Cardiac muscle cell (in vitro differentiated cells and primary cell): ENCODE data around the gene KLK12. TPM values are rescaled to one million over a fixed set of nuclear protein-coding genes. Genes with fewer than 3 reads are reported as not detected.

Source experiments
- DNase-seq, 2 donors: peaks; one replicate each; pipeline versions ENCODE4 v3.0.0 to v3.0.0-alpha.2; 2010 to 2017; ENCODE audit warnings: low read depth in 1 of 2, low spot score in 1 of 2
- H3K27ac ChIP-seq: fragments of 200-600 bp; sonication (generic); 2 replicates; pipeline ENCODE4 v1.5.1; 2016
- H3K27me3 ChIP-seq: fragments of 200-600 bp; sonication (generic); 2 replicates; pipeline ENCODE4 v1.6.0; 2016; ENCODE audit warnings: control low read depth
- H3K36me3 ChIP-seq: fragments of 200-600 bp; sonication (generic); 2 replicates; pipeline ENCODE4 v1.5.1; 2016; ENCODE audit warnings: control low read depth
- H3K4me1 ChIP-seq: fragments of 200-600 bp; sonication (generic); 2 replicates; pipeline ENCODE4 v1.8.1; 2017; ENCODE audit warnings: low read depth, mild to moderate bottlenecking, mixed run types
- H3K4me3 ChIP-seq: fragments of 200-600 bp; sonication (generic); 2 replicates; pipeline ENCODE4 v1.5.1; 2016; ENCODE audit warnings: mild to moderate bottlenecking
- H3K9me3 ChIP-seq: fragments of 200-600 bp; sonication (generic); 2 replicates; pipeline ENCODE4 v1.5.1; 2017; ENCODE audit warnings: low read depth, mild to moderate bottlenecking, control low read depth
- polyA plus RNA-seq: library from polyadenylated mRNA; unstranded; fragments of >200 nt; fragmentation: Nextera tagmentation; extraction: Ambion mirVana; gene quantifications from 2 replicates; pipeline ENCODE4 v1.2.1, GENCODE V29; 2016
- total RNA-seq: library from RNA; depleted of rRNA; stranded (reverse); fragments of >200 nt; gene quantifications from 2 replicates; pipeline ENCODE4 v1.2.3, GENCODE V29; 2016
- TF ChIP-seq, protein P1 (sequence below): IDR thresholded peaks from 2 replicates; pipeline ENCODE4 v1.5.1; 2012; ENCODE audit warnings: low read depth, mild to moderate bottlenecking, low read length

KLK12 gene
- total and polyA plus RNA-seq, 2 experiments from 2014 or later: not detected

DNA sequence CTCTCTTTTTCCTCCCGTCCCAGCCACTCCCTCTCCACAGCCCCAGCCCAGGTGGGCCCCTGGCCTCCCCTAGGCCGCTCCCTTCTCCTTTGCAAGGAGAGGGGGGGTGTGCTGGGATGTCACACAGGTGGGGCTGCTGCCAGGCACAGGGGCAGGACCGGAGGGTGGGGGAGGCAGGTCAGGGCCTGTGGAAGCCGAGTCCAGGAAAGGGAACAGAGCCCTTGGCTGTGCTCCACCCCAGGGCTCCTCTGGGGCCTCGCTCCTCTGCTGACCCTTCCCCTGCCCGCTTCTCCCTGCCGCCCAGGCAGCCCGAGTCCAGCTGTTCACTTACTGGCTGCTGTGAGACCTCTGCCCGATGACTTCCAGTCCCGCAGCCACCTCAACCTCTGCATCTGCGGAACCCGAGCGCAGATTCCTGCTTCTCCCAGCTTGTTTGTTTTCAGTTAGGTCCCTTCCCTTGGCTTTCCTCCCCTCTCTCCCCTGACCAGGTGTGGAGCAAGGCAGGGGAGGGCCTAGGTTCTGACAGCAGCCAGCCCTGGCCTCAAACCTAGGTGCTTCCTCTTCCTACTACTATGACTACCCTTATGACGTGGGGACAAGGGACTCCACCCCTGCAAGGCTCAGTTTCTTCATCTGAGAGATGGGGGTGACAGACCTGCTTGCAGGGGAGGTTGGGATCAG is 7.5 kb downstream of the KLK12 start:
- H3K36me3 ChIP-seq: no peaks in the 10 kb centered on the region
- no peaks in the 10 kb centered on the region for H3K4me1 ChIP-seq
- no peaks in the 10 kb centered on the region for H3K9me3 ChIP-seq
- TF ChIP-seq, protein P1, sequence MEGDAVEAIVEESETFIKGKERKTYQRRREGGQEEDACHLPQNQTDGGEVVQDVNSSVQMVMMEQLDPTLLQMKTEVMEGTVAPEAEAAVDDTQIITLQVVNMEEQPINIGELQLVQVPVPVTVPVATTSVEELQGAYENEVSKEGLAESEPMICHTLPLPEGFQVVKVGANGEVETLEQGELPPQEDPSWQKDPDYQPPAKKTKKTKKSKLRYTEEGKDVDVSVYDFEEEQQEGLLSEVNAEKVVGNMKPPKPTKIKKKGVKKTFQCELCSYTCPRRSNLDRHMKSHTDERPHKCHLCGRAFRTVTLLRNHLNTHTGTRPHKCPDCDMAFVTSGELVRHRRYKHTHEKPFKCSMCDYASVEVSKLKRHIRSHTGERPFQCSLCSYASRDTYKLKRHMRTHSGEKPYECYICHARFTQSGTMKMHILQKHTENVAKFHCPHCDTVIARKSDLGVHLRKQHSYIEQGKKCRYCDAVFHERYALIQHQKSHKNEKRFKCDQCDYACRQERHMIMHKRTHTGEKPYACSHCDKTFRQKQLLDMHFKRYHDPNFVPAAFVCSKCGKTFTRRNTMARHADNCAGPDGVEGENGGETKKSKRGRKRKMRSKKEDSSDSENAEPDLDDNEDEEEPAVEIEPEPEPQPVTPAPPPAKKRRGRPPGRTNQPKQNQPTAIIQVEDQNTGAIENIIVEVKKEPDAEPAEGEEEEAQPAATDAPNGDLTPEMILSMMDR: no peak
- peaks cover 9% of the 10 kb centered on the region for H3K27me3 ChIP-seq
- DNase-seq: no peak
- H3K4me3 ChIP-seq: no peak overlapping the region
- H3K27ac ChIP-seq: no peak overlapping the region

DNA sequence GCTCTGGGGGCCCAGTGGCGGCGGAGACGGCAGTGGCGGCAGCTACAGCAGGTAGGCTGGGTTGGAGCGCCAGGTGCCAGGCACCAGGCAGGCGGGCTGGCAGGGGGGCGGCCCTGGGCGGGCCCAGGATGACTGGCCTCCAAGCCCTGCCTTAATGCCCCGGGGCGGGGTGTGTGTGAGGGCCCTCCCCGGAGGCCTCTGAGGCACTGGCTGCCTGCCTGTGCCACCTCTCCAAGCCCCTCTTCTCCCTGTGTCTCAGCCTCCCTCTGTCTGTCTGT is 8.3 kb downstream of the KLK12 start, which contains the start of gene KLK11:
TSS of gene KLK11 (minus strand) at position 63 of the 278 bp plus-strand sequence. CDS start 985 bp downstream, outside the sequence.
- Histone ChIP-seq H3K27ac (no peak within 1 kb of the TSS), H3K36me3 (no peaks in the 10 kb centered on the region), H3K4me3 (no peak within 1 kb of the TSS), H3K27me3 (peaks cover 9% of the 10 kb centered on the region), H3K9me3 (no peaks in the 10 kb centered on the region), H3K4me1 (no peaks in the 10 kb centered on the region)
- DNase-seq: no peak
- TF ChIP-seq, protein P1: no peak

DNA sequence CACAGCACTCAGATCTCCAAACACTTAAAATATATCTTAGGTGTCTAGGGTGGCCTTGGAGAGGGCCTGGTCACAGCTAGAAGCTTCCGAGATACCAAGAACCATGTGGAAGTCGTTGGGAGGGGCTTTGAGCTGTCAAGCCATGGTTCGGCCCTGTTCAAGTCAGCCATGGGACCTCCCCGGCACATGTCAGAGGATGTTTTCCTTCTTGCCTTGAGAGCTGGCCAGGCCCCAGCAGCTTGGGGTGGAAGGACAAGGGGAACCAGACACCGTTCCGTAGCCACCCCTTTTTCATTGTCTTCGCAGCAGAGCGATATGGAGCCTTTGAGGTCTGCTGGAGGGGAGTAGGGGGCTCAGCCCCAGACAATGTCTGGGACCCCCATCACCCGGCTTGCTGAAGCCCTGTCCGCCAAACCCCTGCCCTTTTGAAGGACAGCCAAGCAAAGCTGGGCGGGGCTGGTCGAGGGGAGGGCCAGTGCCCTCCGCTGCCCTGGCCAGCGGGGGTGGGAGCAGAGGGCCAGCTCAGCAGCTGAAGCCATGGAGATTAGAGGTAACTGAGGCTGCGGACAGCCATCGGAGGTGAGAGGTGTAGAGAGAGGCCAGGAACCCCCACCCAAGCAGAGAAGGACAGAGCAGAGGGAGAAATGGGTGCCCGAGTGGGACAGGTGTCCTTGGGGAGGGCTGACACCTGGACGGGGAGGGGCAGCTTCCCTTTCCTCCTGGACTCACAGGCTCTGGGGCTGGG is 8.8 kb downstream of the KLK12 start:
- Histone ChIP-seq H3K27ac (no peak overlapping the region), H3K27me3 (peaks cover 9% of the 10 kb centered on the region), H3K4me1 (no peaks in the 10 kb centered on the region), H3K4me3 (no peak overlapping the region), H3K9me3 (no peaks in the 10 kb centered on the region), H3K36me3 (no peaks in the 10 kb centered on the region)
- no peak for DNase-seq
- TF ChIP-seq, protein P1: no peak

DNA sequence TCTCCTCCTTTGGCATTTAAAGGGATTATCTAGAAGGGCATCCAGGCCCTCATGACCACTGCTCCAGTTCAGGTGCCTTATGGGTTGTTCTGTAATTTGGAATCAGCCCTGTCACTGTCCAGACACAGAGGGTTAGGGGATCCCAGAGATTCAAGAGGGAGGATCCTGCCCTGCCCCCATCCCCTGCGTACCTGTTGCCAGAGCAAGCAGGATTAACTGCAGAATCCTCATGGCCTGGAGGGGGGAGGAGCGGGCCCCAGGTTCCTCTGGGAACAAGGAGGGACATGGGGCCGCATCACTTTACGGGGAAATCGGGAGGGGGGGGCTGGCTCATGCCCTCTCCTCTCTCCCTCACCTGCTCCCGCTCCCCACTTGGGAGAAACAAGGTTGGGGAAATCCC is 9.4 kb downstream of the KLK12 start:
- peaks cover 11% of the 10 kb centered on the region for H3K27me3 ChIP-seq
- no peaks in the 10 kb centered on the region for H3K36me3 ChIP-seq
- H3K27ac ChIP-seq: no peak overlapping the region
- no peak for DNase-seq
- no peaks in the 10 kb centered on the region for H3K4me1 ChIP-seq
- TF ChIP-seq, protein P1: no peak
- no peaks in the 10 kb centered on the region for H3K9me3 ChIP-seq
- no peak overlapping the region for H3K4me3 ChIP-seq

DNA sequence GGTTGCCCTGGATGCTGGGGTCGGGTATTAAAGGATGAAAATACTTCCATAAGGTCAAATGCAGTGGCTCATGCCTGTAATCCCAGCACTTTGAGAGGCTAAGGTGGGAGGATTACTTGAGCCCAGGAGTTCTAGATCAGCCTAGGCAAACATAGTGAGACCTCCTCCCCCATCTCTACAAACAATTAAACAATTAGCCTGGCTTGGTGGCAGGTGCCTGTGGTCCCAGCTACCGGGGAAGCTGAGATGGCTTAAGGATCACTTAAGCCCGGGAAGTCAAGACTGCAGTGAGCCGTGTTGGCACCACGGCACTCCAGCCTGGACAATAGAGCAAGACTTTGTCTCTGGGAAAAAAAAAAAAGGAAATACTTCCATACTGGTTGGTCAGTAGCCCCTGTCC is 9.9 kb downstream of the KLK12 start:
- TF ChIP-seq, protein P1: no peak
- no peak for DNase-seq
- Histone ChIP-seq H3K36me3 (no peaks in the 10 kb centered on the region), H3K9me3 (no peaks in the 10 kb centered on the region), H3K27ac (no peak overlapping the region), H3K4me1 (no peaks in the 10 kb centered on the region), H3K4me3 (no peak overlapping the region), H3K27me3 (peaks cover 16% of the 10 kb centered on the region)
